Central memory CD8-positive, alpha-beta T cell (primary cell): ENCODE results near the gene CCDC93.
A peak's percentile ranks its signal among the peaks of the same experiment; 100 is the strongest.

Source experiments
- ATAC-seq: fragments of 150-1000 bp; cut with Tn5 transposase; replicated peaks from 2 replicates; pipeline ENCODE4 v1.10.0; 2022; ENCODE audit warnings: mild to moderate bottlenecking, moderate FRiP score, moderate number of reproducible peaks; ENCODE audit not compliant: poor library complexity, severe bottlenecking; ENCODE audit errors: extremely low read depth
- DNase-seq, 2 donors: peaks; one replicate each; pipeline ENCODE4 v3.0.0; 2021; ENCODE audit warnings: low spot score in 2 of 2
- H3K27ac Mint-ChIP-seq: one replicate; pipeline ENCODE4 v1.8.0; 2022; ENCODE audit warnings: low read depth, mild to moderate bottlenecking, moderate library complexity, mixed read lengths
- H3K27me3 Mint-ChIP-seq: one replicate; pipeline ENCODE4 v1.8.0; 2022; ENCODE audit warnings: mixed read lengths
- H3K36me3 Mint-ChIP-seq: one replicate; pipeline ENCODE4 v1.8.0; 2022; ENCODE audit warnings: mild to moderate bottlenecking, moderate library complexity, mixed read lengths; ENCODE audit not compliant: insufficient read depth
- H3K4me1 Mint-ChIP-seq: one replicate; pipeline ENCODE4 v1.8.0; 2022; ENCODE audit warnings: mixed read lengths
- H3K4me3 Mint-ChIP-seq: one replicate; pipeline ENCODE4 v1.8.0; 2022; ENCODE audit warnings: mild to moderate bottlenecking, moderate library complexity, mixed read lengths
- H3K9me3 Mint-ChIP-seq: one replicate; pipeline ENCODE4 v1.8.0; 2022; ENCODE audit warnings: mixed read lengths

CCDC93 gene

GRCh38 chr2:118003396-118003824, 10.5 kb downstream of the CCDC93 start:
- Mint-ChIP-seq H3K27ac (no peak overlapping the region), H3K27me3 (no peaks in the 10 kb centered on the region), H3K36me3 (peaks cover 59% of the 10 kb centered on the region), H3K9me3 (no peaks in the 10 kb centered on the region), H3K4me1 (peaks cover 13% of the 10 kb centered on the region), H3K4me3 (no peak overlapping the region)
- DNase-seq (peak in 1 of 2 donors; percentile 56), ATAC-seq (peak; percentile 93)

DNA sequence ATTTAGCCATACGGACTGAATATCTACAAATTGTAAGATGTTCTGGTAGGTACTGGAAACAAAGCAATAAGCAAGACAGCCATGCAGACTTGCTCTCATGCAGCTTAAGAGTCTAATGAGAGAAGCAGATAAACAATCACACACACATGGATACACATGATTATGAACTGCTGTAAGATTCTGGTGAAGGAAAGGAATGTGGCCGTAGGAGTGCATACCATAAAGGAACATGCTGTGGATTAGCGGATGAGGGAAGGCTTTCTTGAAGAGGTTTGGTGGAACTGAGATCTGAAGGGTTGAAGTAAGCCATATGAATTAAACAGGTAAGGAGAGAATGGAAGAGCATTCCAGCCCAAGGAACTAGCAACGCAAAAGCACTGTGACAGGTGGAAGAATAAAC, 13.8 kb downstream of the CCDC93 start:
- H3K4me3 Mint-ChIP-seq: no peak overlapping the region
- no peaks in the 10 kb centered on the region for H3K27me3 Mint-ChIP-seq
- H3K9me3 Mint-ChIP-seq: no peaks in the 10 kb centered on the region
- no peak for ATAC-seq
- H3K36me3 Mint-ChIP-seq: peaks cover 42% of the 10 kb centered on the region
- no peak for DNase-seq
- no peak overlapping the region for H3K27ac Mint-ChIP-seq
- H3K4me1 Mint-ChIP-seq: peaks cover 13% of the 10 kb centered on the region

- Mint-ChIP-seq H3K9me3 (no peaks in the 10 kb centered on the region), H3K36me3 (peaks cover 48% of the 10 kb centered on the region), H3K27ac (no peak overlapping the region), H3K27me3 (no peaks in the 10 kb centered on the region), H3K4me3 (no peak overlapping the region), H3K4me1 (peaks cover 6% of the 10 kb centered on the region)
- no peak for DNase-seq
- ATAC-seq: no peak
These were observed 15.9 kb downstream of the CCDC93 start for GRCh38 chr2:117997872-117998454.

- no peaks in the 10 kb centered on the region for H3K27me3 Mint-ChIP-seq
- H3K4me3 Mint-ChIP-seq: no peak overlapping the region
- peaks cover 56% of the 10 kb centered on the region for H3K36me3 Mint-ChIP-seq
- no peak for DNase-seq
- H3K4me1 Mint-ChIP-seq: peaks cover 6% of the 10 kb centered on the region
- ATAC-seq: no peak
- no peak overlapping the region for H3K27ac Mint-ChIP-seq
- H3K9me3 Mint-ChIP-seq: no peaks in the 10 kb centered on the region
These were observed 17.3 kb downstream of the CCDC93 start for GRCh38 chr2:117996525-117996924.

DNA sequence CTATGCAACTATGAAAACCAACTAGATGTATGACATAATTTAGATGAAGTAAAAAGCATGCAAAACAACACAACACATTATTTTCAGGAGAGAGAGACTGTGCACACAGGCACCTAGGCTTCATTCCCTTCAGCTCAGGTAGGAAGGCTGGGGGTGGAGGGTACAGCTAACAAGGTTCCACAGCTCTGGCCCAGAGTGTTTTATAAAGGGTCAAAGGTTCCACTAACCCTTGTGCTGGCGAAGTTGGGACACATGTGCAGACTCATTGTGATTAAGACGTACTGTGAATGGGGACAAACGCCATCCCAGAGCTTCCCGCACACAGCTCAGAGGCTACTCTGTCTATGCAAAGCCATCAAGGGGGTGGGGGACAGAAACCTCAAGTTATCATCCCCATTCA, 19.1 kb downstream of the CCDC93 start:
- Mint-ChIP-seq H3K4me1 (peaks cover 6% of the 10 kb centered on the region), H3K27me3 (no peaks in the 10 kb centered on the region), H3K36me3 (peaks cover 58% of the 10 kb centered on the region), H3K27ac (no peak overlapping the region), H3K9me3 (no peaks in the 10 kb centered on the region), H3K4me3 (no peak overlapping the region)
- no peak for ATAC-seq
- no peak for DNase-seq

DNA sequence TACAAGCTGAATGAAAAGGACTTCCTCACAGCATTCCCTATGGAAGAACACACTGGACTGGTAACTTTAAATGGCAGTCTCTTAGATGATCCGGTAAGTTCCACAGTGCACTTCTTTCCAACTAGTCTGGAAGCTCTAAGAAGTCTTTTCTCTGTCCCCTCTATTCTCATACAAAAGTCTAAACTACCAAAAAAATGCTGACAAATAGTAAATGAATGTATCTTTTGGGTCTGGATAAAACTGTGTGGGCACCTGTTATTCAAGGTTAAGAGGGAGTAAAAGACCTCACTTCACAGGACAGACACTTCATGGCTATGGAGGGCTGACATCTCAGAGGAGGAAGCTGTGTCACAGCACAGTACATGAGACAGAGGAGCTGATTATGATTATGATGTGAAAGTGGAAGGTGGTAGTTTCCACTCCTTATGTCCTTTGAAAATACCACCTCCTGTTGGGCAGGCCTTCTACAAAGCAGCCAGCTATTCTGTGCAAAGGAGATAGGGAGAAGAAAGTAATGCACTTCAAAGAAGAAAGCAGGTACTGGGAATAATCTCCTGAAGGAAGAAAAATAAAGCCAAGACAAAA, 23.9 kb downstream of the CCDC93 start:
- Mint-ChIP-seq H3K27ac (peak overlapping the region; percentile 27), H3K36me3 (peaks cover 62% of the 10 kb centered on the region), H3K27me3 (no peaks in the 10 kb centered on the region), H3K9me3 (no peaks in the 10 kb centered on the region), H3K4me3 (no peak overlapping the region), H3K4me1 (peaks cover 6% of the 10 kb centered on the region)
- ATAC-seq (no peak), DNase-seq (no peak)

DNA sequence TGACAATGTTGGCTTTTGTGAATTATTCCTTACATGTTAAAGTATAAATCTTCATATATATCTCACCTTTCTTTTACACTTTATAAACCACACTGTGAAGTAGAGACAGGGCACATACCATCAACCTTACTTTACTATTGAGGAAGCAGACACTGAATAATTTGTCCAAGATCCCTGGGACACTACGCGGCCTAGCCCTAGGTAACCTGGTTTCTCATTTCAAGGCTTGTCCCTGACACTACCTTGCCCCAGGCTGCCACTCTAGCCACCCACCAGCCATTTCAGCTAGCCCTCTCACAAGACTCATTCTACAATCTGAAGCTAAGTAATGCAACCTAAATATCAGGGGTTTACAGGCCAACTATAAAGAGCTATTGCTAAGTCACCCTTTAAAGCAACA, 26.7 kb downstream of the CCDC93 start:
- Mint-ChIP-seq H3K27ac (peak overlapping the region; percentile 25), H3K4me1 (peaks cover 24% of the 10 kb centered on the region), H3K9me3 (no peaks in the 10 kb centered on the region), H3K27me3 (no peaks in the 10 kb centered on the region), H3K4me3 (no peak overlapping the region), H3K36me3 (peaks cover 57% of the 10 kb centered on the region)
- no peak for DNase-seq
- ATAC-seq: no peak

DNA sequence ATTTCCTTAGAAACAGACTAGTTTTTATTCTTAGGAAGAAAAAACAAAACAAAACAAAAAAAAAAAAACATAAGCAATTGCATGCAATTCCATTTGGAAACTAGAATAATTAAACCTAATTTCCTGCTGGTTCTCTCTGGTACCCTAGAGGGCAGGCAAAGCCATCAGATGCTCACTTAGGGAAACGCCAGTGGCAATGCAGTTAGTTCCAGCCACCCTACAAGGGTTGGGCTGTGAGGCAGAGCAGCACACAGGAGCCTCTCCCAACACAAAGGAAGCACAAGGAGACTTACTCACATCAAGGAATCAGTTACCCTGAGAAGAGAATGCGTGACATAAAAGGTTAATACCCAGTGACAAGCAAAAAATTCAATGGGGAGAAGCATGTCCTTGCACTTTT, 28.8 kb downstream of the CCDC93 start:
- Mint-ChIP-seq H3K27ac (no peak overlapping the region), H3K9me3 (no peaks in the 10 kb centered on the region), H3K36me3 (peaks cover 48% of the 10 kb centered on the region), H3K27me3 (no peaks in the 10 kb centered on the region), H3K4me1 (peaks cover 26% of the 10 kb centered on the region), H3K4me3 (no peak overlapping the region)
- ATAC-seq (no peak), DNase-seq (no peak)

- ATAC-seq (no peak), DNase-seq (no peak)
- peaks cover 26% of the 10 kb centered on the region for H3K4me1 Mint-ChIP-seq
These were observed 29.7 kb downstream of the CCDC93 start for GRCh38 chr2:117984208-117984607.

GRCh38 chr2:117983040-117983439, 30.8 kb downstream of the CCDC93 start:
- peaks cover 29% of the 10 kb centered on the region for H3K4me1 Mint-ChIP-seq
- no peak for ATAC-seq
- DNase-seq: no peak
- no peaks in the 10 kb centered on the region for H3K27me3 Mint-ChIP-seq
- H3K36me3 Mint-ChIP-seq: peaks cover 47% of the 10 kb centered on the region
- no peak overlapping the region for H3K4me3 Mint-ChIP-seq
- no peaks in the 10 kb centered on the region for H3K9me3 Mint-ChIP-seq
- no peak overlapping the region for H3K27ac Mint-ChIP-seq

More at GRCh38 chr2:117984208-117984607, 29.7 kb downstream of the CCDC93 start:
- peak overlapping the region; percentile 76 for H3K27ac Mint-ChIP-seq
- no peaks in the 10 kb centered on the region for H3K9me3 Mint-ChIP-seq
- no peak overlapping the region for H3K4me3 Mint-ChIP-seq
- no peaks in the 10 kb centered on the region for H3K27me3 Mint-ChIP-seq
- peaks cover 43% of the 10 kb centered on the region for H3K36me3 Mint-ChIP-seq

- Mint-ChIP-seq H3K27me3 (no peaks in the 10 kb centered on the region), H3K36me3 (peaks cover 43% of the 10 kb centered on the region)
These were observed 31.4 kb downstream of the CCDC93 start for GRCh38 chr2:117982376-117983033.

GRCh38 chr2:117981810-117982209, 32.1 kb downstream of the CCDC93 start:
- Mint-ChIP-seq H3K27me3 (no peaks in the 10 kb centered on the region), H3K9me3 (no peaks in the 10 kb centered on the region), H3K27ac (no peak overlapping the region), H3K4me1 (peaks cover 29% of the 10 kb centered on the region), H3K36me3 (peaks cover 42% of the 10 kb centered on the region), H3K4me3 (no peak overlapping the region)
- ATAC-seq (no peak), DNase-seq (no peak)

More at GRCh38 chr2:117982376-117983033, 31.4 kb downstream of the CCDC93 start:
- Mint-ChIP-seq H3K9me3 (no peaks in the 10 kb centered on the region), H3K4me3 (no peak overlapping the region), H3K27ac (no peak overlapping the region), H3K4me1 (peaks cover 29% of the 10 kb centered on the region)
- no peak for ATAC-seq
- no peak for DNase-seq
